Activated CD4-positive, alpha-beta T cell treated with anti-CD3 and anti-CD28 coated beads, Interleukin-2, amount 10 ng/mL, durations not matched to agents 24 days and 14 days (primary cell): ENCODE results near the gene TSPYL1. TPM values are rescaled to one million over a fixed set of nuclear protein-coding genes. Genes with fewer than 3 reads are reported as not detected.
"Not testable (repeated sequence)": the region's sequence is repeated elsewhere in the genome, so short reads cannot be mapped to it uniquely, and the experiment has no call there.

Source experiments
- DNase-seq: peaks from one replicate; pipeline ENCODE4 v3.0.0; 2022
- H3K27ac Mint-ChIP-seq: one replicate; pipeline ENCODE4 v1.8.0; 2022; ENCODE audit warnings: mild to moderate bottlenecking, mixed read lengths
- H3K27me3 Mint-ChIP-seq: one replicate; pipeline ENCODE4 v1.8.0; 2022; ENCODE audit warnings: mixed read lengths
- H3K36me3 Mint-ChIP-seq: one replicate; pipeline ENCODE4 v1.8.0; 2022; ENCODE audit warnings: low read depth, mild to moderate bottlenecking, mixed read lengths
- H3K4me1 Mint-ChIP-seq: one replicate; pipeline ENCODE4 v1.8.0; 2021; ENCODE audit warnings: mixed read lengths
- H3K4me3 Mint-ChIP-seq: one replicate; pipeline ENCODE4 v1.8.0; 2022; ENCODE audit warnings: mild to moderate bottlenecking, moderate library complexity, mixed read lengths
- H3K9me3 Mint-ChIP-seq: one replicate; pipeline ENCODE4 v1.8.0; 2021; ENCODE audit warnings: mixed read lengths
- intact Hi-C: fragments of 100-400 bp; cut with micrococcal nuclease; formaldehyde crosslinking; loops from one replicate; pipeline ENCODE4 v1.15.1; 2023
- total RNA-seq: library from RNA; stranded (reverse); gene quantifications from 2 replicates; pipeline ENCODE4 v1.2.3, GENCODE V29; 2022

TSPYL1 gene
- total RNA-seq, 1 donor from 2014 or later = 39.1 TPM

GRCh38 chr6:116286773-116287358 lies 7.1 kb upstream of the TSPYL1 start:
- peaks cover 12% of the 10 kb centered on the region for H3K27me3 Mint-ChIP-seq
- H3K27ac Mint-ChIP-seq = no peak overlapping the region
- H3K4me3 Mint-ChIP-seq = no peak overlapping the region
- intact Hi-C loops = loop anchor here (1.0 to 5.0 kb wide), 3 partner anchors 155 to 274 kb away; no protein-coding TSS in a partner anchor
- no peaks in the 10 kb centered on the region for H3K36me3 Mint-ChIP-seq
- H3K4me1 Mint-ChIP-seq = no peaks in the 10 kb centered on the region
- no peaks in the 10 kb centered on the region for H3K9me3 Mint-ChIP-seq
- no peak for DNase-seq

GRCh38 chr6:116284984-116285383 lies 5.3 kb upstream of the TSPYL1 start:
- intact Hi-C loops = loop anchor here (5.0 kb wide), 2 partner anchors 157 to 177 kb away; partner anchors contain the start of gene CALHM6
- H3K36me3 Mint-ChIP-seq, H3K9me3 Mint-ChIP-seq, H3K27ac Mint-ChIP-seq, H3K4me3 Mint-ChIP-seq, H3K4me1 Mint-ChIP-seq, DNase-seq: not testable (repeated sequence)
- peaks cover 12% of the 10 kb centered on the region for H3K27me3 Mint-ChIP-seq

- no peak overlapping the region for H3K4me3 Mint-ChIP-seq
- H3K27ac Mint-ChIP-seq = no peak overlapping the region
- DNase-seq = no peak
- H3K27me3 Mint-ChIP-seq = peaks cover 11% of the 10 kb centered on the region
- H3K4me1 Mint-ChIP-seq = peaks cover 19% of the 10 kb centered on the region
- intact Hi-C loops = loop anchor here (5.0 kb wide), 1 partner anchor 179 kb away; the partner anchor contains the start of gene CALHM6
- no peaks in the 10 kb centered on the region for H3K9me3 Mint-ChIP-seq
- peaks cover 13% of the 10 kb centered on the region for H3K36me3 Mint-ChIP-seq
Observed at GRCh38 chr6:116283191-116283590, 3.5 kb upstream of the TSPYL1 start.

GRCh38 chr6:116282698-116283097 lies 3.0 kb upstream of the TSPYL1 start:
- DNase-seq = no peak
- Mint-ChIP-seq H3K4me1 (peaks cover 24% of the 10 kb centered on the region), H3K27ac (no peak overlapping the region), H3K4me3 (no peak overlapping the region), H3K9me3 (no peaks in the 10 kb centered on the region), H3K27me3 (peaks cover 11% of the 10 kb centered on the region), H3K36me3 (peaks cover 18% of the 10 kb centered on the region)
- intact Hi-C loops = loop anchor here (5.0 kb wide), 1 partner anchor 180 kb away; the partner anchor contains the start of gene CALHM6

- Mint-ChIP-seq H3K4me1 (peaks cover 34% of the 10 kb centered on the region), H3K4me3 (no peak overlapping the region), H3K27me3 (peaks cover 7% of the 10 kb centered on the region), H3K36me3 (peaks cover 32% of the 10 kb centered on the region), H3K9me3 (no peaks in the 10 kb centered on the region), H3K27ac (no peak overlapping the region)
- intact Hi-C loops = loop anchor here (5.0 kb wide), 1 partner anchor 181 kb away; the partner anchor contains the start of gene CALHM6
- DNase-seq = no peak
Observed at GRCh38 chr6:116280933-116281316, 1.2 kb upstream of the TSPYL1 start.

GRCh38 chr6:116280161-116280932 lies 617 bp upstream of the TSPYL1 start:
- H3K4me1 Mint-ChIP-seq = peaks cover 38% of the 10 kb centered on the region
- no peaks in the 10 kb centered on the region for H3K9me3 Mint-ChIP-seq
- peak overlapping the region; percentile 99 for H3K4me3 Mint-ChIP-seq
- intact Hi-C loops = loop anchor here (5.0 kb wide), 1 partner anchor 182 kb away; the partner anchor contains the start of gene CALHM6
- peaks cover 6% of the 10 kb centered on the region for H3K27me3 Mint-ChIP-seq
- H3K27ac Mint-ChIP-seq = peak overlapping the region; percentile 98
- H3K36me3 Mint-ChIP-seq = peaks cover 35% of the 10 kb centered on the region
- peak; percentile 60 for DNase-seq

GRCh38 chr6:116278854-116279231 lies 887 bp downstream of the TSPYL1 start:
- H3K36me3 Mint-ChIP-seq = peaks cover 45% of the 10 kb centered on the region
- H3K9me3 Mint-ChIP-seq = no peaks in the 10 kb centered on the region
- peak overlapping the region; percentile 98 for H3K27ac Mint-ChIP-seq
- peak overlapping the region; percentile 99 for H3K4me3 Mint-ChIP-seq
- H3K27me3 Mint-ChIP-seq = peaks cover 3% of the 10 kb centered on the region
- no peak for DNase-seq
- H3K4me1 Mint-ChIP-seq = peaks cover 42% of the 10 kb centered on the region
- intact Hi-C loops = loop anchor here (1.0 to 5.0 kb wide), 7 partner anchors 11 to 402 kb away; partner anchors contain the start of genes DSE, KPNA5, NT5DC1 and RWDD1

- peaks cover 42% of the 10 kb centered on the region for H3K4me1 Mint-ChIP-seq
- peaks cover 3% of the 10 kb centered on the region for H3K27me3 Mint-ChIP-seq
- intact Hi-C loops = loop anchor here (5.0 kb wide), 2 partner anchors 61 to 94 kb away; partner anchors contain the start of gene DSE
- peak overlapping the region; percentile 99 for H3K4me3 Mint-ChIP-seq
- H3K9me3 Mint-ChIP-seq = no peaks in the 10 kb centered on the region
- DNase-seq = peak; percentile 62
- peaks cover 48% of the 10 kb centered on the region for H3K36me3 Mint-ChIP-seq
- H3K27ac Mint-ChIP-seq = peak overlapping the region; percentile 98
Observed at GRCh38 chr6:116278481-116278829, 1.3 kb downstream of the TSPYL1 start.

GRCh38 chr6:116277124-116277523 lies 2.6 kb downstream of the TSPYL1 start:
- Mint-ChIP-seq H3K4me3 (peak overlapping the region; percentile 99), H3K4me1 (peaks cover 42% of the 10 kb centered on the region), H3K27ac (no peak overlapping the region), H3K27me3 (no peaks in the 10 kb centered on the region), H3K9me3 (no peaks in the 10 kb centered on the region), H3K36me3 (peaks cover 51% of the 10 kb centered on the region)
- no peak for DNase-seq
- intact Hi-C loops = loop anchor here (5.0 kb wide), 2 partner anchors 60 to 95 kb away; partner anchors contain the start of gene DSE

GRCh38 chr6:116271149-116271708 lies 8.5 kb downstream of the TSPYL1 start:
- Mint-ChIP-seq H3K36me3 (peaks cover 29% of the 10 kb centered on the region), H3K4me1 (peaks cover 14% of the 10 kb centered on the region), H3K27me3 (no peaks in the 10 kb centered on the region), H3K4me3 (no peak overlapping the region), H3K27ac (no peak overlapping the region), H3K9me3 (no peaks in the 10 kb centered on the region)
- DNase-seq = no peak
- intact Hi-C loops = no loop called here

- no peak for DNase-seq
- peaks cover 12% of the 10 kb centered on the region for H3K36me3 Mint-ChIP-seq
- intact Hi-C loops = loop anchor here (1.0 to 2.0 kb wide), 2 partner anchors 11 to 14 kb away; partner anchors contain the start of genes TSPYL1 and TSPYL4
- no peak overlapping the region for H3K27ac Mint-ChIP-seq
- peaks cover 4% of the 10 kb centered on the region for H3K9me3 Mint-ChIP-seq
- no peaks in the 10 kb centered on the region for H3K27me3 Mint-ChIP-seq
- no peak overlapping the region for H3K4me3 Mint-ChIP-seq
- H3K4me1 Mint-ChIP-seq = peaks cover 8% of the 10 kb centered on the region
Observed at GRCh38 chr6:116268589-116269293, 11.0 kb downstream of the TSPYL1 start.

GRCh38 chr6:116267836-116268588 lies 11.7 kb downstream of the TSPYL1 start:
- Mint-ChIP-seq H3K9me3 (peaks cover 10% of the 10 kb centered on the region), H3K27me3 (no peaks in the 10 kb centered on the region), H3K4me3 (no peak overlapping the region), H3K4me1 (peaks cover 8% of the 10 kb centered on the region), H3K36me3 (peaks cover 7% of the 10 kb centered on the region), H3K27ac (no peak overlapping the region)
- DNase-seq = no peak
- intact Hi-C loops = loop anchor here (1.0 to 2.0 kb wide), 2 partner anchors 11 to 13 kb away; partner anchors contain the start of genes TSPYL1 and TSPYL4

- intact Hi-C loops = no loop called here
Observed at GRCh38 chr6:116266803-116267202, 12.9 kb downstream of the TSPYL1 start.

More at GRCh38 chr6:116266803-116267202, 12.9 kb downstream of the TSPYL1 start:
- Mint-ChIP-seq H3K36me3 (peaks cover 7% of the 10 kb centered on the region), H3K27me3 (no peaks in the 10 kb centered on the region), H3K4me3 (no peak overlapping the region), H3K27ac (no peak overlapping the region), H3K4me1 (peaks cover 8% of the 10 kb centered on the region), H3K9me3 (peaks cover 15% of the 10 kb centered on the region)
- no peak for DNase-seq
